GM08714 (cell line): ENCODE measurements around the gene MPND.

Experiments
- H3K4me3 ChIP-seq: fragments of 200-500 bp; sonication (Bioruptor generic); 2 replicates; pipeline ENCODE4 v1.5.1; 2014; ENCODE audit warnings: mild to moderate bottlenecking, low read length, inconsistent platforms
- ZNF274 ChIP-seq: IDR thresholded peaks from 2 replicates; pipeline ENCODE4 v1.6.1; 2012; ENCODE audit warnings: mild to moderate bottlenecking, low read depth, low read length

The MPND gene

DNA sequence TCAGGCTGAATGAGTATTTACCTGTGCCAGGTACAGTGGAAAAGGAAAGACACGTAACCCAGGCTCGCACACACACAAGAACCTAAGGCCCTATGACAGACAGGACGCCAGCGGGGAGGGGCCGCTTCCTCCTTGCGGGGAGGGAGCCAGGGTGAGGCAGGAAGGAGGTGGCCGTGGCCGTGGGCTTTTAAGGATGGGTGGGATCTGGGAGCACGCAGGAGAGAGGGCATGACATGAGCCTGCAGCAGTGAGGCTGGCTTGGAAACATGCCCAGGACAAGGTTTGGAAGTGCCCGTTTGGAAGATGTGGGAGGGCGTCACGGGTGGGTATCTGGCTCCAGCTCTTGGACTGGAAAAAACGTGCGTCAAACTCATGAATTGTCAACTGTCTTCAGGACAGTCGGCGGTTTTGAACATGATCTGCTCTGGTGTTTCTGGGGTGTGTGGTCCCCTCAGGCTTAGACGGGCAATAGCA, 36.9 kb downstream of the MPND start:
- TF ChIP-seq ZNF274, result no peak
- no peak overlapping the region; the same call in 1 of the 2 replicates for H3K4me3 ChIP-seq

DNA sequence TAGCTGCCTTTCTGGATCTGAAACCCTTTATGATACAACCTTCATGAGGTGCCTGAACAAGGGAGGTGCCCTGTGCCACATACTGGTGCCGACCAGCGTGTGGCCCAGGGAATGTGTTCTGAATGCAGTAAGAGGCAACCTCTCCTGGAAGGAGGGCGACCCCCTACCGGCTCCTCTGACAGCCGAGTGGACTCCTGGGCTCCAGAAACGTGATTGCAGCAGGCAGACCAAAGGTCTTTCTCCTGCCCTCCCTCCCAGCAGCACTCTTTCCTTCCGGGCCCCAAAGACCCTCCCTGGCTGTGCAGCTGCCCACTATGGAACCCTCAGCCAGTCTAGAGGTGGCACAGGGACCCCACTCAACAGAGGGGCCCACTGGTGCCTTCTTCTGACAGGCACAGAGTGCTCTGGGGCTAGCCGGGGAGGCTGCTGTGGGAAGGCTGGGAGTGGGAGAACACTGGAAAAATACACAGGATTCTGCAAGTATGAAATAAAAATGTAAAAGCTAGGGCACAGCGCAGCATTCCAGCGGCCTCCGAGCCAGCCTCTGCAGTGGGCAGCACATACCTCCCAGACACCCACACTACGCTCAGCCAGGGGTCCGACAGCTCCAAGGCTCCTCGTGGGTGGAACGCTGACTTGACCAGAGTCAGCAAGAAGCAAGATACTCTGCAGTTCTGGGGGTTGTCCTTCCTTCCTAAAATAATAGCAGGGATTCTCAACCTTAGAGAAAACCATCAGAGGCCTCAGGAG, 42.1 kb downstream of the MPND start:
- TF ChIP-seq ZNF274, result no peak
- H3K4me3 ChIP-seq, result no peak overlapping the region

- H3K4me3 ChIP-seq, result no peak overlapping the region
- no peak for TF ChIP-seq ZNF274
These were observed 42.9 kb downstream of the MPND start for GRCh38 chr19:4386041-4386782.

DNA sequence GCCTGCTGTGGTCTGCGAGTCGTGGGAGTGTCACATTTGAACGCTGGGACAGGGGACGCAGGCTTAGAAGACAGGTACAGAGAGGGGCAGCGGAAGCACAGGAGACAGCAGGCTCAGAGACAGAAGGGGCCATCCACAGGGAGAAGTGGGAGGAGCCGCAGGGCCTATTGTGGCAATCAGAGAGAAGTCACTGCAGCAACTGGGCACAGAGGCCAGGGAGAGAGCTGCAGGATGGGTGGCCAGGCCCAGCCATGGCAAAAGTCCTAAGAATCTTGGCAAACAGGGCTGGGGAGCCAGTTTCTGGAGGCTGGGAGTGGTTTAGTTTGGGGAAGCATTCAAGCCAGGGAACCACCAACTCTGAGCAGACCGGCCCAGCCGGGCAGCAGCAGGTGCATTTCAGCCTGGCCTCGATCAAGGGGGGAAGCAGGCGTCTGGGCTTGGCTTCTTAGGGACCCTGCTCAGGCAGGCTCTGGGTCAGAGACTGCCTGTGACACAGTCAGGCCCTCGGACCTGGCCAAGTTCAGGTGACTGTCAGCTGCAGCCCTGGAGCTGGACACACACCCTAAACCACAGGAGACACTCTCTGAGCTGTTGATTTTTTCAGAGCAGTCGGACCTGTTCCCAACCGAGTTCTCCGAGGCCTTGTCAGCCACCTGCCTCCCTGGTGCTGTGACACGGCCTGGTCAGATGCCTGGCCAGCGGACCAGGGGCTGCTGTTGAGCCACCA, 45.1 kb downstream of the MPND start:
- TF ChIP-seq ZNF274, result no peak
- H3K4me3 ChIP-seq, result no peak overlapping the region

- TF ChIP-seq ZNF274, result no peak
- no peak overlapping the region for H3K4me3 ChIP-seq
These were observed 45.7 kb downstream of the MPND start for GRCh38 chr19:4389064-4389375.

DNA sequence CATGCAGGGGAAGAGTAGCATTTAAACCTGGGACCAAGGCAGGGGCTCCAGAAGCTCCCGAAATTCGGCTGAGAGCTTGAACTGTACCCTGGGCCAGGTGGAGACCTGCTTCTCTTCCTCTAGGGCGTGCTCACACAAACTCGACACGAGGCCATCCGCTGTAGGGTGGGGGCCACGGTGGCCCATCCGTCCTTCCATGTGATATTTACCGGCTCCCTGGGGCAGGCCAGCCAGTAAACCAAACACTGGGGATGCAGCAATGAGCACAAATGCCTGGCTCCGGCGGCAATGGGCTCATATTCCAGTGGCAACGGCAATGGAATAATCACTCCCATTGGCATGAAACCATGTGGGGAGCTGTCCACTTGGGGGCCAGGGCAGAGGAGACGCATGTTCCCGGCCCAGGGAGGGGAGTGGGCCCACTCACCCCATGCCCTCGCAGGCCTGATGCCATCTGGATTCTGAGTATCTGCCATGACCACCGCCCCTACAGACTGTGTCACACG, 46.2 kb downstream of the MPND start:
- TF ChIP-seq ZNF274, result no peak

GRCh38 chr19:4390017-4390566, 46.7 kb downstream of the MPND start:
- no peak for TF ChIP-seq ZNF274
- no peak overlapping the region for H3K4me3 ChIP-seq

More for the DNA sequence above, 46.2 kb downstream of the MPND start:
- no peak overlapping the region for H3K4me3 ChIP-seq

GRCh38 chr19:4390567-4391305, 47.4 kb downstream of the MPND start:
- H3K4me3 ChIP-seq, result no peak overlapping the region
- no peak for TF ChIP-seq ZNF274

DNA sequence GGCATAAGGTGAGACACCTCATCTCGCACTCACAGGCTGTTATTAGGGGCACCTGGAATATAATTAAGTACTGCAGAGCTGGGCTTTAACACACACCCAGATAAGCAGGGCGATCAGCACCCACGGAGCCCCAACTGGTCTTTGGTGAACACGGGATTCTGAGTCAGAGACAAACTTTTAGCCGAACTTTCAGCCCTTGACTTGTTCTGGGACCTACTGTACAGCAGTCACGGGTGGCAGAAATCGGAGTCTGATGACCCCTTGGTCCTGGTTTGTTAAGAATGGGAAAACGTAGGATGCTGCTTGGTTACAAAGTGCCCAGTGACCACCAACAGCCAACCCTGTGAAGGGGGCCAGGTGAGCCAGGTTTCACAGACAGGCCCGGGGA, 47.9 kb downstream of the MPND start:
- H3K4me3 ChIP-seq, result no peak overlapping the region
- TF ChIP-seq ZNF274, result no peak

DNA sequence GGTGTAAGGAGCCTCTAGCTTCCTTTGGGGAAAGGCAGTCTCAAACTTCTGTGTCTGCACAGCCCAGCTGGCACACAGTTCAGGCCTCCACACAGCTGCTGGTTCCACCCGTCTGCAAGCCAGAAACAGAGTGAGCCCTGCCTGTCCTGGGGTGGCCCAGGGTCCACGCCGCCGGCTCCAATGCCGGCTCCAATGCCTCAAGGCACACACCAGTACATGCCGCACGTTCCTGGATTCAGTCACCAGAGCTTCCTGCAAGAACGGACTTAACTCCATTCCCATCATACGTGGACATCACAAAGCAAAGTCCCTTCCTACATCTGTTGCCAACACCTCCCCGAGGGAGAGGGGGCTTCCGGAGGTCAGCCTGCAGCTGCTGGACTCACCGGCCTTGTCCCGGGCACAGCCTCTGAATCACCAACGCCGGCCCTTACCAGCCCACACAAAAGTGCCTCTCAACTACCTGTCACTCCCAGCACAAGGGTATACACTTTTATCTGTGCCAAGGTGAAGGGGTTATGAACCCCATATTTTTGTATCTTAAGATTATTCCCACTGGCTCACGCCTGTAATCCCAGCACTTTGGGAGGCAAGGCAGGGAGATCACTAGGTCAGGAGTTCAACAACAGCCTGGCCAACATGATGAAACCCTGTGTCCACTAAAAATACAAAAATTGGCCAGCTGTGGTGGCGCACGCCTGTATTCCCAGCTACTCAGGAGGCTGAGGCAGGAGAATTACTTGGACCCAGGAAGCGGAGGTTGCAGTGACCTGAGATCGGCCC, 48.5 kb downstream of the MPND start:
- no peak for TF ChIP-seq ZNF274
- H3K4me3 ChIP-seq, result no peak overlapping the region

DNA sequence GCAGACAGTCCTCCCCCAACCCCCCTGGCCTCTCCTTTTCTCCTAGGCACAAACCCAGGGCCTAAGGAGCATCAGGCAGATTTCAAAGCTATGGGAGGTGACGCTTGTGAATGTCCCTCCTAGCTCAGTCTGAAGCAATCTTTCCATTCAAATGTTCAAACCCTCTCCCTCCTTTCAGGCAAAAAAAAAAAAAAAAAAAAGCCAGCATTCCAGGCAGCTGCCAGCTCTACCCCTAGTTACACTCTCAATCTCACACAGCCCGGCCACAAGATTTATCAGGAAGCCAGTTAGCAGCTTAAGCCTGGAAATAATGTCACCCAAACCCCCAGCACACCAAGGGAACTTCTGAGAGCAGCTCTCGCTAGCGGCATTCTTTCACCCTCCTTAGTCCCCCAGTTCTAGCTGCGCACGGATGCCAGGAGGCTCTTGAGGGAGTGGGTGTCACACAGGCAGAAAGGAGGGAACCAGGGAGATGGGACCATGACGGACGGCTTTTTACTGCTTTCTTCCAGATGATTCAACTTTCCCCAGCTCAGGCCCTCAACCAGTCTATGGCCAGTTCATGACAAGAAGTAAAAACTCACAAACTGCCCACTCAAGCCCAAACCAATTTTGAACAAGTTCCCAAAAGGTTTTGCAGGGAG, 50.7 kb downstream of the MPND start:
- H3K4me3 ChIP-seq, result no peak overlapping the region
- no peak for TF ChIP-seq ZNF274

DNA sequence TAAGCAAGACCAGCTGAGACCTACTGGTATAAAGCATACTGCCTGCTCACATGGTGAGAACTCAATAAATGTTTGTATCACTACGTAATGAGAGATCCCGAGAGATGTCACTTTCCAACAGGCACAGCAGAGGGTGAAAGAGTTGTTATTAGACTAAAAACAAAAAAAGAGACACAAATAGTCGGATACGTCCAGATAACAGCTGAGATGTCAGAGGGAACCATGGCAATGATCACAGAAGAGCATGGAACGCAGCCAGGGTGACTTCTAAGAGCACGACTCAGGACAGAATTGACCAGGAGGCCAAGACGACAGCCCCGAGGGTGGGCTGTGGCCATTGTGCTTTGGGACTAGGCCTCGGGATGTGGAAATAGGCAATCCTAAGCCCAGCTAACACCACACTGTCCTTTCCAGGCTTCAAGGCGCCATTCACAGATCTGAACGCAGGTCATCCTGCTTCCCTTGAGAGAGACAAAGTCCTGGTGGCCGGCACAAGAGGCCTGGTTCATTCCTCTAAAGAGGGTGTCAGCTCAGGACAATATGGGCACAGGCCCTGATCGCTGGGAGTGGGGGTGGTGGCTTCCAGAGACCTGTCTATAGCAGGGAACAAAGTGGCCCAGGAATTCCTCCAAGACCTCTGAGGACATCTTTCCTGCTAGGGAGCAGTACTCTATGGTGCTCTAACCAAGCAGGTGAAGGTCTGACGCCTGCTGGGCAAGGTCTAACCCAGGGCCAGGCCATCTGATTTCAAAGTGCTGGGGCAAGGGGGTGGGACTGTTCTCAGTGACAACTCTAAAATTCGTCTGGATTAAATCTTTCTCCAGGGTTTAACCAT, 53.8 kb downstream of the MPND start:
- no peak for TF ChIP-seq ZNF274
- H3K4me3 ChIP-seq, result no peak overlapping the region
